Central memory CD8-positive, alpha-beta T cell (primary cell): ENCODE results near the gene APOBEC3H.

ENCODE experiments used
- ATAC-seq: fragments of 150-1000 bp; cut with Tn5 transposase; replicated peaks from 2 replicates; pipeline ENCODE4 v1.10.0; 2022; ENCODE audit warnings: mild to moderate bottlenecking, moderate FRiP score, moderate number of reproducible peaks; ENCODE audit not compliant: poor library complexity, severe bottlenecking; ENCODE audit errors: extremely low read depth
- DNase-seq, 2 donors: peaks; one replicate each; pipeline ENCODE4 v3.0.0; 2021; ENCODE audit warnings: low spot score in 2 of 2
- H3K27ac Mint-ChIP-seq: one replicate; pipeline ENCODE4 v1.8.0; 2022; ENCODE audit warnings: low read depth, mild to moderate bottlenecking, moderate library complexity, mixed read lengths
- H3K27me3 Mint-ChIP-seq: one replicate; pipeline ENCODE4 v1.8.0; 2022; ENCODE audit warnings: mixed read lengths
- H3K36me3 Mint-ChIP-seq: one replicate; pipeline ENCODE4 v1.8.0; 2022; ENCODE audit warnings: mild to moderate bottlenecking, moderate library complexity, mixed read lengths; ENCODE audit not compliant: insufficient read depth
- H3K4me1 Mint-ChIP-seq: one replicate; pipeline ENCODE4 v1.8.0; 2022; ENCODE audit warnings: mixed read lengths
- H3K4me3 Mint-ChIP-seq: one replicate; pipeline ENCODE4 v1.8.0; 2022; ENCODE audit warnings: mild to moderate bottlenecking, moderate library complexity, mixed read lengths
- H3K9me3 Mint-ChIP-seq: one replicate; pipeline ENCODE4 v1.8.0; 2022; ENCODE audit warnings: mixed read lengths

Gene APOBEC3H

DNA sequence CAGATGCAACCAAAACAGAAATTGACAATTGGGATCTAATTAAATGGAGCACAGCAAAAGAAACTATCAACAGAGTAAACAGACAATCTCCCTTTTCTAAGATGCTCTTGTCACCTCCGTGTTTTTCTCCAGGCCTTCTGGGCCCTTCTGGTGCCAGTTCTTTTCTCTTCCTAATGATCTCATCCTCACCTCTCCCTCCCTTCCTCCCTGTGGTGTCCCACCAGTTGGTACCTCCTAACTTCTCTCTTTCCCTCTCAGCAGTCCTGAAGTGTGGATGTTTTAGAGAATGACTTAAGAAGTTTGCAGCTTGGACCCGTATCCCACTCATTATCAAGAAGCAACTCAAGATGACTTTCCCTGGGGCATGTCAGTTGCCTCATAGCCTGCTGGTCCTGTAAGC, 6.4 kb downstream of the APOBEC3H start:
- DNase-seq = no peak
- no peak overlapping the region for H3K27ac Mint-ChIP-seq
- ATAC-seq = no peak
- peaks cover 29% of the 10 kb centered on the region for H3K4me1 Mint-ChIP-seq
- no peaks in the 10 kb centered on the region for H3K27me3 Mint-ChIP-seq
- peaks cover 4% of the 10 kb centered on the region for H3K36me3 Mint-ChIP-seq
- H3K4me3 Mint-ChIP-seq = no peak overlapping the region
- H3K9me3 Mint-ChIP-seq = no peaks in the 10 kb centered on the region

DNA sequence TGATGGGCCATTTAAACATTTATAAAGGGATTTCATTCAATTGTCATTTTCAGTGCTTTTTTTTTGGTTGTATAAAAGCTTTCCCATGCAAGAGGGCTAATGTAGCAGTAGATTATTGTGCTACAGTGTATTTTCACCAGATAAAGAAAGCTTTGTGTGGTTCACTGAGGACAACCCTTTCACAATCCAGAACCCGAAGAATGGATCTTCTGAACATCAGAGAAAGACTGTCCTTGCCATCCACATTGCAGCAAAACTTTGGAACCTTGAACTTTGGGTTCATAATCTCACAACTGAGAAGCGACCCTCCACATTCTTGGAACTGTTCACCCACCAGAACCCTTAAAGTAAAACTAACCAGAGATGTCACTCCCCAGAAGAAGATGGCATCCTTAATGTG, 9.3 kb downstream of the APOBEC3H start:
- Mint-ChIP-seq H3K9me3 (no peaks in the 10 kb centered on the region), H3K27me3 (no peaks in the 10 kb centered on the region), H3K27ac (no peak overlapping the region), H3K4me3 (no peak overlapping the region), H3K36me3 (no peaks in the 10 kb centered on the region), H3K4me1 (peaks cover under 1% of the 10 kb centered on the region)
- ATAC-seq = no peak
- DNase-seq = no peak

GRCh38 chr22:39108487-39108886, 11.4 kb downstream of the APOBEC3H start:
- H3K9me3 Mint-ChIP-seq = no peaks in the 10 kb centered on the region
- no peaks in the 10 kb centered on the region for H3K4me1 Mint-ChIP-seq
- no peak overlapping the region for H3K4me3 Mint-ChIP-seq
- H3K36me3 Mint-ChIP-seq = no peaks in the 10 kb centered on the region
- DNase-seq (no peak), ATAC-seq (no peak)
- H3K27ac Mint-ChIP-seq = no peak overlapping the region
- H3K27me3 Mint-ChIP-seq = no peaks in the 10 kb centered on the region

DNA sequence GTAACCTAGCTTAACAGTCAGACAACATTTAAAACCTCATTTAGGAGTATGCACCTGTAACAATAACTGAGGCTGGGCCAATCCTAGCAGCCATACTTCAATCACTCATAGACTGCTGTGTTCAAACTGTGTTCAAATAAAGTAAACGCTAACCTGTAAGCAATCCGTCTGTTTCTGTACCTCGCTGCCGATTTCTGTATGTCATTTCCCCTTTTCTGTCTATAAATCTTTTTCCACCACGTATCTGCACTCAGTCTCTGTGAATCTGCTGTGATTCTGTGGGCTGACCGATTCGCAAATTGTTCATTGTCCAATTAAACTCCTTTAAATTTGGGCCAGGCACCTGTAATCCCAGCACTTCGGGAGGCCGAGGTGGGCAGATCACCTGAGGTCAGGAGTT, 12.3 kb downstream of the APOBEC3H start:
- H3K27ac Mint-ChIP-seq = no peak overlapping the region
- H3K4me1 Mint-ChIP-seq = peaks cover 4% of the 10 kb centered on the region
- no peak for DNase-seq
- H3K9me3 Mint-ChIP-seq = no peaks in the 10 kb centered on the region
- no peaks in the 10 kb centered on the region for H3K36me3 Mint-ChIP-seq
- H3K4me3 Mint-ChIP-seq = no peak overlapping the region
- no peaks in the 10 kb centered on the region for H3K27me3 Mint-ChIP-seq
- ATAC-seq = no peak

GRCh38 chr22:39110631-39111561, 13.9 kb downstream of the APOBEC3H start:
- ATAC-seq = no peak

GRCh38 chr22:39114112-39114511, 17.1 kb downstream of the APOBEC3H start:
- Mint-ChIP-seq H3K27me3 (no peaks in the 10 kb centered on the region), H3K36me3 (peaks cover 10% of the 10 kb centered on the region), H3K27ac (no peak overlapping the region), H3K4me3 (no peak overlapping the region), H3K9me3 (no peaks in the 10 kb centered on the region), H3K4me1 (peaks cover 46% of the 10 kb centered on the region)
- ATAC-seq = no peak
- DNase-seq = no peak

More at GRCh38 chr22:39110631-39111561, 13.9 kb downstream of the APOBEC3H start:
- H3K4me3 Mint-ChIP-seq = no peak overlapping the region
- H3K27ac Mint-ChIP-seq = no peak overlapping the region
- peaks cover 2% of the 10 kb centered on the region for H3K36me3 Mint-ChIP-seq
- H3K27me3 Mint-ChIP-seq = no peaks in the 10 kb centered on the region
- DNase-seq = no peak
- H3K4me1 Mint-ChIP-seq = peaks cover 18% of the 10 kb centered on the region
- no peaks in the 10 kb centered on the region for H3K9me3 Mint-ChIP-seq

- Mint-ChIP-seq H3K36me3 (peaks cover 11% of the 10 kb centered on the region), H3K27me3 (no peaks in the 10 kb centered on the region), H3K27ac (peak overlapping the region; percentile 98), H3K9me3 (no peaks in the 10 kb centered on the region), H3K4me3 (no peak overlapping the region), H3K4me1 (peaks cover 47% of the 10 kb centered on the region)
- no peak for DNase-seq
- no peak for ATAC-seq
Observed at GRCh38 chr22:39115570-39115969, 18.5 kb downstream of the APOBEC3H start.

GRCh38 chr22:39115977-39116621, 19.1 kb downstream of the APOBEC3H start:
- Mint-ChIP-seq H3K27me3 (no peaks in the 10 kb centered on the region), H3K36me3 (peaks cover 12% of the 10 kb centered on the region), H3K4me1 (peaks cover 52% of the 10 kb centered on the region), H3K4me3 (peak overlapping the region; percentile 63), H3K27ac (peak overlapping the region; percentile 98), H3K9me3 (no peaks in the 10 kb centered on the region)
- ATAC-seq (peak; percentile 50), DNase-seq (peak in 1 of 2 donors; percentile 37)

- peaks cover 56% of the 10 kb centered on the region for H3K4me1 Mint-ChIP-seq
Observed at GRCh38 chr22:39117585-39118191, 20.6 kb downstream of the APOBEC3H start.

DNA sequence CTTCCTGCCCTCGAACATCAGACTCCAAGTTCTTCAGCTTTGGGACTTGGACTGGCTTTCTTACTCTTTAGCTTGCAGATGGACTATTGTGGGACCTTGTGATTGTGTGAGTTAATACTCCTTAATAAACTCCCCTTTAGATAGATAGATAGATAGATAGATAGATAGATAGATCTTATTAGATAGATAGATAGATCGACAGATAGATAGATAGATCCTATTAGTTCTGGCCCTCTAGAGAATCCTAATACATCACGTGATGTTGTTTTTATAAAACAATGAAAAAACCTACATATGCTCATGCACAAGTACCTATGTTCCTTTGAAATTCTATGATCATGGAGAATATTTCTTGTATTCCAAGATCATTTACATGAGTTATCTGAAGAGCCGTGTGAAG, 23.9 kb downstream of the APOBEC3H start:
- H3K4me1 Mint-ChIP-seq = peaks cover 37% of the 10 kb centered on the region
- no peak for ATAC-seq

More at GRCh38 chr22:39117585-39118191, 20.6 kb downstream of the APOBEC3H start:
- no peaks in the 10 kb centered on the region for H3K27me3 Mint-ChIP-seq
- H3K36me3 Mint-ChIP-seq = peaks cover 13% of the 10 kb centered on the region
- DNase-seq (peak; percentile 52 to 78), ATAC-seq (peak; percentile 77)
- no peaks in the 10 kb centered on the region for H3K9me3 Mint-ChIP-seq
- peak overlapping the region; percentile 63 for H3K4me3 Mint-ChIP-seq
- peak overlapping the region; percentile 98 for H3K27ac Mint-ChIP-seq

DNA sequence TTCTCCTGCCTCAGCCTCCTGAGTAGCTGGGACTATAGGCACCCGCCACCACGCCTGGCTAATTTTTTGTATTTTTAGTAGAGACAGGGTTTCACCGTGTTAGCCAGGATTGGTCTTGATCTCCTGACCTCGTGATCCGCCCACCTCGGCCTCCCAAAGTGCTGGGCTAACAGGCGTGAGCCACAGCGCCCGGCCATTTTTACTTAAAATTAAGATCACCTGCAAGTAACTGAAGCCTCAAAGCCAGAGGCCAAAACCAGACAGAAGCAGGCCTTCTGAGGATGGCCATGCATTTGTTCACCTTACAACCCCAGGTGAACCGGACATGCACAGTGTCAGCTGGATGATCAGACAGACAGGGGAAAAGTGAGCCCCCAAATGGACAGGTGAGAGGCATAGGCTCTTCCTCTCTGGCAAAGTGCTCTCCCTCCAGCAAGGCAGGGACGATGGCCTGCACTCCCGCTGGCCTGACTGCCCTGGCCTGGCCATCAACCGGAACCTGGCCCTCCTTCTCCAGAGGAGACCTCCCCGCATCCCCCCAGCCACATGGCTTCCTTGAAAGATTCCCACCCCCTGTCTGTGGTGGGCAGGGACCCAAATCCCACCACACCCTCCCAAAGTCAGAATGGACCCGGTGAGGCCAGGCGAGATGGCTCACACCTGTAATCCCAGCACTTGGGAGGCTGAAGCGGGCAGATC, 25.9 kb downstream of the APOBEC3H start:
- H3K27me3 Mint-ChIP-seq = no peaks in the 10 kb centered on the region
- ATAC-seq = no peak
- H3K4me1 Mint-ChIP-seq = peaks cover 18% of the 10 kb centered on the region
- no peak for DNase-seq
- H3K9me3 Mint-ChIP-seq = no peaks in the 10 kb centered on the region
- peak overlapping the region; percentile 70 for H3K27ac Mint-ChIP-seq
- peaks cover 5% of the 10 kb centered on the region for H3K36me3 Mint-ChIP-seq
- H3K4me3 Mint-ChIP-seq = no peak overlapping the region

More for the DNA sequence above, 23.9 kb downstream of the APOBEC3H start:
- Mint-ChIP-seq H3K27ac (peak overlapping the region; percentile 38), H3K27me3 (no peaks in the 10 kb centered on the region), H3K9me3 (no peaks in the 10 kb centered on the region), H3K36me3 (peaks cover 11% of the 10 kb centered on the region), H3K4me3 (no peak overlapping the region)
- no peak for DNase-seq
